ENCODE data around the gene SEPTIN5.

Gene SEPTIN5

DNA sequence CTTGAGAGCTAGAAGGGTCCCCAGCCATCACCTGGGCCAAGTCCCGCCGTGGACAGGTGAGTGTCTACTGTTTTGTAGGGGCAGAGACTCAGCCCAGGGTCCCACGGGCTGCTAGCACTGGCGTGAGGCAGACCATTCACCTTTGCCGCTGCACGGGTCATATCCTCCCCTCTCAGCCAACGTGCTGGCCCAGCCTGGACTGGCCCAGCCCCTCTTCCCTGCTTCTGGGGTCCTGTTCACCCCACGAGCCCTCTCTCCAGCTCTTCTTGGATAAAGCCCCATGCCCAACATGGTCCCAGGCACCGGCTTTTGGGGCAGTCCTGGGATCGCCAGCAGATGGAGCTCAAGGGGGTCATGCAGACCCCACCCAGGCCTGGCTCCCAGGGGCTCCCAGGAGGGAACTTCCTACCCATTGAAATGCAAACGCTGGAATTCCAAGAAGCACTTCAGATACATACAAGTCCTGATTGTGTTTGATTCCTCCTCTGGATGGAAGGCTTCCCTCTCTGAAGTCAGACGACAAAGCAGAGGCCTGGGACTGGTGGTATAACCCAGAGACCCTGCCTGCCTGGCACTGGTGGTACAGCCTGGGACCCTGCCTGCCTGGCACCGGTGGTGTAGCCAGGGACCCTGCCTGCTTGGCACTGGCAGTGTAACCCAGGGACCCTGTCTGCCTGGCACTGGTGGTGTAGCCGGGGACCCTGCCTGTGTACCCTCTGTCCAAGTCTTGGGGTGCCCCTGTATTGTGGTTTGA lies 8.9 kb upstream of the SEPTIN5 start:
- DNase-seq (ENCODE audit: low spot score): no peak

DNA sequence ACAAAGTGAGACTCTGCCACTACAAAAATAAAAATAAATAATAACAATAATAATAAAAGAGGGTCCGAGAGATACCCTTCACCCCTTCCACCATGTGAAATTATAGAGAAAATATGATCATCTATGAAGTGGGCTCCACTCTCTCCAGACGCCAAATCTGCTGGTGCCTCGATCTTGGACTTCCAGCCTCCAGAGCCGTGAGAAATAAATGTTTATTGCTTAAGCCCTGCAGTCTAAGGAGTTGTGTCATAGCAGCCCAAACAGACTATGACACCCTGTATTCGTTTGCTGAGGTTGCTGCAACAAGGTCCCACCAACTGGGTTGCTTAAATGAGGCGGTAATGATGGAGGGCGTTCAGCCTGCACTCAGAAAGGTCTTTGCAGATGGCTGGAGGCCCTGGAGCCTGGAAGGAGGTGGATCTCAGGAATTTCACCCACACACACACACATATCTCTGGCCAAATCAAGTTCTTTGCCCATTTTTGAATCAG lies 7.6 kb upstream of the SEPTIN5 start:
- no peak for DNase-seq (ENCODE audit: low spot score)

DNA sequence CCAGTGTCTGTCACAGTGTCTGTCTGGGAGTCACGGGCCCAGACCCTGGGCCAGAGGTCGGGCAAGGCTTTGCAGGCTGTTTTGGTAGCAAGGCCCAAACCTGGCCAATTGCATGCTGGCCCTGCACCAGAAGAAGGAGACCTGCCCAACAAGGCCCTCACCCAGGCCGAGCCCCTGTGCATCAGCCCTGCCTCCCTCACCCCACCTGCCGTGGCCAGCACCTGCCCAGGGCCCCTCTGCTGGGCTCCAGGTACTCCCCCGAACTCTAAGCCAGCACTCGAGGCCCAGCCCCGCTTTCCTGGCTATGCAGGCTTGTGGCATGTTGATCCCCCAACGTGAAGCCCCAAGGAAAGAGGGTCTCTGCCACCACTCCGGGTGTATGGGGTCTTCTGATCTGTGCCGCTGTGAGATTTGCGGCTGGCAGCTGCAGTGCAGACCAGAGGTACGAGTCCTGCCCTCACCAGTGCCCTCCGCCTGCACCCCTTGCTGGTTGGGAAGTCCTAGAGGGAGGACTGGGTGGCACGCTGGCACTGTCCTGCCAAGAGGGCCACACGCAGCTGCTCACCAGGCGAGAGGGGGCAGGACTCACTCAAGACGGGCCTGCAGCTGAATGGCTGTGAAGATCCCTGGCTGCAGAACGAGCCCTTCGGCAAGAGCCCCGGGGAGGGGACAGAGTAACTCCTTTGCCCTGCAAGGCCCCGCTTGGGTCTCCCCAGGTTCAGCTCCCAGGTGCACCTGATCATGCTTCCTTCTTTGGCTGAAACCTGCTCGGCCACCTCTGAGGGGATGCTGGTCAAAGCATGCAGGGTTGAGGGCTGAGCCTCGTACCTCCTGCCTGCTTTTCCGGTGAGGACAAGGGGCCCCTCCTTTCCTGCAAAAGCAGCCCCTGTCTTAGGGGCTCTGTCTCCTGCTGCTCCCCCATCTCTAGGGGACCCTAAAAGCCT lies 6.7 kb upstream of the SEPTIN5 start:
- DNase-seq (ENCODE audit: low spot score): no peak

DNA sequence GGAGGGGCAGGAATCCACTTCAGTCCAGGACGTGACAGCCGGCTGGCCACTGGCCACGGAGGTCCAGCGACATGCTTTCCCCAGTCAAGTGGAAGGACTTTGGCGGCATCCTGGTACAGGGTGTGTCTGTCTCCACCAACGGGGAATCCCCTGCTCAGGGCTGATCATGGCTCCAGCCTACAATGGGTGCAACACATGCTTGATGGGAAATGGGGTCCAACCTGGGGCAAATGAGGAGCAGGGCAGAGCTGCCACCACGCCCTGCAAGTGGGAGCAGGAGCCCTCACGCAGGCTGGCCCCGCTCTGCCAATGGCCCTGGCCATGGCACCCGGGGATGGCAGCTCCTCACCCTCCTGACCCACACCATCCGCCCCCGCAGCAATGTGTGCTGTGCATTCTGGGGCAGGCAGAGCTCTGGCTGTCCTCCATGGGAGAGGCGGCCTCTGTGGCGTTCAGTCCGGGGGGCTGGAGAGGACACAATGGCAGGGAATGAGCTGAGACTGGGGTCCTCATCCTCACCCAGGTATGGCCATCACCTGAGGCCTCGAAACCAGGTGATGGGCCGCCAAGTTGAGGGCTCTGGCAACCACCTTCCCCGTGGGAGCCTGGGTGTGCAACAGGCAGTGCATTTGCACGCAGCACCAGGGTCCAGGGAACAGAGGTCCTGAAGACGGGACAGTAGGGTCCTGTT lies 5.8 kb upstream of the SEPTIN5 start:
- DNase-seq (ENCODE audit: low spot score): no peak

DNA sequence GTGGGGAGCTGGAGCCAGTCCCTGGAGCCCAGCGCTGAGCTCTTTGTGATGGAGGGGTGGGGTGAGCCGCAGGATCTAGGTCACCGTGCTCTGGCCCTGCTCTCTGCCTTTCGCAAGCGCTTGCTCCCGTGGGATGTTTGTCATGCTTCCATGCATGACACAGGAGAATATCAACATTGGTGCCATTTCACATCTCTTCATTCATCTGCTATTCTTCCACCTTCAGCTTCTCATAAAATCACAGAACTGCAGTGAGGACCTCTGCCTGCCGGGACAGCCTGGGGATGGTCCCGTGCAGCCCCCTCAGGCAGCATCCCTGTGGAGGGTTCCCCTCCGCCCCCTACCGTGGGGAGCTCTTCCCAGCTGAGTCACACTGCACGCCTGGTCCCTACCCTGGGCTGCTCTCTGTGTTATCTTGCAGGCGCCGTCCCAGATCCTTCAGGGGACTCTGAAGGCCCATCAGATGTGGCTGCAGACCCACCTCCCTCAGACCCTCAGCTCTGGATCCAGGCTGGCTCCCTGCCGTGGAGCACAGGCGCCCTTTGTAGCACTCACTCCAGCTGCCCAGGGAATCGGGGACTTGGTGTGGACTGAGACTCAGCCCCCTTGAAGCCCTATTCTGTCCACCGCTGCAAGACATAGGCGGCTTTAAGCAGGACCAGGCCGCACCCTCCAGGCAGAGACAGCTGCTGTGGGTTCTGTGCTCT lies 5.1 kb upstream of the SEPTIN5 start:
- no peak for DNase-seq (ENCODE audit: low spot score)

DNA sequence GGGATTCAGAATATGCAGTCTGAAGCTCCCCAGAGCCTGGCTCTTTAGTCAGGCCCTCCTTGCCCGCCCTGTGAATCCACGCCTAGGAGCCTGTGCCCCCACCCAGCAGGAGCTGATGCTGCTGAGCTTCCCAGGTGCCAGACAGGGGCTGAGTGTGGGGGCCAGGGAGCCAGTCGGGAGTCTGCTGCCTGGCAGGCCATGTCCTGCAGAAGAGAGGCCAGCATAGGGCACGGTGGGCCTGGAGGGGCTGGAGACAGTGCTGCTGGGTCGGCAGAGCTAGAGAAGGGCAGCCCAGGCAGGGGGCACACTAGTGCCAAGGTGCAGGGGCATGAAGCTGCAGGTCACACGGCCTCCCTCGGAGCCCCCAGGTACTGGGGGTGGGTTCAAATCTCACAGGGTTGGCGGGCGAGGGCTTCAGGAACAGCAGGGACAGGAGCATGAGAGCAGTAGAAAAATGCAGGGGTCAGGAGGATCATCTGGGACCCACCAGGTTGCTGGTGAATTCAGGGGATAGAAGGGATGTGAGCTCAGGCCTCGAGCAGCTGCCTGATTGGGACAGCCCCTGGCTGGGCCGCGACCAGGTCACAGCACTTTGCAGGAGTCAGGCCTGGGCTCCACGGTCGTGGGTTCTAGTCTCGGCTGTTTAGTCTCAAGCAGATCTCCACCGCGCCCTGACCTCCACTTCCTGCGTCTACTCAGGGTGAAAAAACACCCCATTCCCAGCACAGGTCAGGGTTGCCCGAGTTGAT lies 4.1 kb upstream of the SEPTIN5 start:
- DNase-seq (ENCODE audit: low spot score): no peak

DNA sequence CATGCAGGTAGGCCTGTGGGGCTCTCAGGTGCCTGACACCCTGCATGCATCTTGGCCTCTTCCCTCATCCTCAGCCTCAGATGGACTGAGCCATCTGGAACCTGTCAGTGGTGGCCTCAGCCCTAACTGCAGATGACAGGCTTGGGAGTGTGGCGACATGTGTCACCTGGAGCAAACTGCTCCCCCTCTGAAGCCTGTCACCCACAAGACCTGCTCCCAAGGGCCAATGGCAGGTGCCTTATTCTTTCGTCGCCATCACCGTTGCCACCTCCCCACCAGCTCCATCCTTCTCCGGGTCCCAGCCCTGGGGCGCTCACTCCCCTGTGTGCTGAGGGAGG lies 3.6 kb upstream of the SEPTIN5 start:
- no peak for DNase-seq (ENCODE audit: low spot score)

DNA sequence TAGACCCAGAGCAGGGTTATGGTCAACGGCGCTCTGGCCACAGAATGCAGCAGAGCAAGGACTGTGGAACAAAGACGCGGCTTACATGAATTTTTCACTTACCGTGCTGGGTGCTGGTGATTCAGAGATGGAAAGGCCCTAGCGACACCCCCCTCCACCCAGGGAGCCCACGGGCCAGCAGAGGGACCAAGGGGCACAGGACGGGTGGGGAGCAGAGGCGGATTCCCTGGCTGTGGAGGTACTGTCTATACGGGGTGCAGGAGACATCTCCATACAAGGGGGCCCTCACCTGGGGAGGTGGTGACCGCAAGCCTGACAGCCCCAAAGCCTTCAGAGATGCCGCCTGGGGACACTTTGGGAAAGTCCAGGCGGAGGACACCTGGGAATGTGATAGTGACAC lies 1.1 kb upstream of the SEPTIN5 start:
- no peak for DNase-seq (ENCODE audit: low spot score)

DNA sequence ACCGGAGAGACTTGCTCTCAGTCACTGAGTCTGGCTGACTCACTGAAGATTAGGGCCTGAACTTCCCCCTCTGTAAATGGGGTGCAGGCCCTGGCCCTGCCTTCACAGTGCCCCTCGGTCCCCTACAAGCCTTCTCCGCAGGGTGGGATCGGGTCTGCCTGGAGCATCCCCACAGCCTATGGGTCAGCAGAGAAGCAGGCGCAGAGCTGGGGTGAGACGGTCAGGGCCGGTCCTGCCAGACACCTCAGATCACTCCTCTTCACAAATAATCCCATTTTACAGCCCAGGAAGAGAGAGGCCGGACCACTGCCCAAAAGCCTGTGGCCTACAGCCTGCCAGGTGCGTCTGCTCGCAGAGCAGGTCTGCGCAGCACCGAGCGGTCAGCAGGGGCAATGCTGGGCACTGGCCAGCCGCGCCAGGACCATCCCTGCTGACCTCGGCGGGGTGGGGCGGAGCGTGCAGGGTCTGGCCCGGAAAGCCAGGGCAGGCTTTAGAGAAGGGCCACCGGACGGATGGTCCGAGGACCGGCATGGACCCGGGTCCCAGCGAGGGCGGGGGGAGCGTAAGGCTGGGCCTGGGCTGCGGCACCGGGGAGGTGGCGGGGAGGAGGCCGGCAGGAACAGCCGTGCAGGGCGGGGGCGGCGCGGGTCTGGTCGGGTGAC lies 522 bp upstream of the SEPTIN5 start:
- DNase-seq (ENCODE audit: low spot score): no peak

DNA sequence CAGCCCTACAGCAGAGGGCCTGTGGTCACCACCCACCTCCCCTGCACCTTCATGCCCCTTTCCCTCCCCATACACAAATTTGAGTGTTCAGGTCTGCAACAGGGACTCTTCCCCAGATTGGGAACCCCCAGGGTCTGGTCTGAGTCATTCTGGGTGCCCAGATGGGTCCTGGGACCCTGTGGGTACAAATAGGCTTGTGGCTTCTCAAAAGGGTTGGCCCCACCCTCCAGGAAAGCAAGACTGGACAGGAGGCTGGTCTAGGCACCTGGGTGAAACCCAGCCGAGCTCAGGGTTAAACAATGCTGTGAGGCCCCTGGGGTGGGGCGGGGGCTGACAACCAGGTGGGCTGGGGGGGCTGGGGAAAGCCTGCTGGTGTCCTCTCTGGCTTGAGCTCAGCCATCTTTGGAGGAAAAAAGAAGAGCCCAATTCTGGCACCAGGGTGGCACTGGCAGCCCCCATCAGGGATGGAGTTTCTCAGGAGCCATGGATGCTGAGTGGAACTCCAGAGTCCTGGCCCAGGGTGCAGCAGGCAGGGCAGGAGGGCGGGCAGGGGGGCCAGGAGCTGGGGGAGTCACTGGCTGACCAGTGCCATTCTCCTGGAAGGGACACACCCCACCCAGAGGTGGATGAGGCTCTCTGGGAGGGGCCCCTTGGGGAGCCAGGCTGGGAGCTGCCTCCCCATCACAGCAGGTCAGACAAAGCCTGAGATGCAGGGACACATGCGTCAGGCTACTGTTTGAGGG lies 1.1 kb downstream of the SEPTIN5 start:
- no peak for DNase-seq (ENCODE audit: low spot score)

DNA sequence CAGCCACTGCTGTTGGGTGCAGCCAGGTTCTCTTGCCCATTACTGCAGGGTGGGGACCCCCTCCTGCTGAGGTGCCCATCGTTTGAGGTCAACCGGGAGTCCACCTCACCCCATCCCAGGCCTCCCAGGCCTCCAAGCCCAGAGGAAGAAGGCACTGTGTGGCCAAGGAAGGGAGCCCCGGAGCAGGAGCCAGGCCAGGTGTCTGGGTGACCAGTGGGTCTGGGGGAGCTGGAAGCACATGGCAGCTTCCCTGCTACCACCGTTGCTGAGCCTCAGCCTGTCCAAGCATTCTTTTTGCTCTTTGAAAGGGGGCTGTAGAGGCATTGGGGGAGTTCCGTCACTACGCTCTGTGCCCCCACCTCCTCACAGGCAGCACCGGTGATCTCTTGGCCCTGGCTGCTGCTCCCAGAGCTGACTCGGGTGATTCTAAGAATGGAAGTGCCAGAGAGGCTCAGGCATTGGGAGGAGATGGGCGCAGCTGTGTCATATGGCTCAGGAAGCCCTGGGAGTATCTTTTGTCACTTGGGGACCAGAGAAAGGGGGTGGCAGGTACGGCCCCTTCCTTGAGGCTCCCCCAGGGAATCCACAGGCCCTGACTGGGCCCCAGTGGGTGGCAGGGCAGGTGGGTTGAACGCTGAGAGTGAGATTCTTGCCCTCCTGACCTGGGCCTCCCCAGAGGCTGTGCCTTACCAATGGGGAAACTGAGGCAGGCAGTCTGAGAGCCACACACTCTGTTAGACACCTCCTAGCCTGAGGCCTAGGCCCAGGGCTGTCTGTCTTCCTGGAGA lies 1.9 kb downstream of the SEPTIN5 start:
- DNase-seq (ENCODE audit: low spot score): no peak

DNA sequence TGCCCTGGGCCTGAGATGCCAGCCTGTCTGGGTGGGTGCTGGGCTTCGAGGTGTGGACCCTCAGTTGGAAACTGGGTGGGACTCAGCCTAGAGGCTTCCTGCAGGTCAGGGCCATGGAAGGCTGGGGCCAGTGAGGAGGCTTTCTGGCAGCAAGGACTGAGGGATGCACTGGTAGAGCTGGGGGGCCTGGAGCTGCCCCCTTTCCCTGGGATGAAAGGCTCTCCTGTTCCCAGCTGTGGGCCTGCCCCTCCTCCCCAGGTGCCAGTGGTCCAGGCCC lies 2.5 kb downstream of the SEPTIN5 start:
- DNase-seq (ENCODE audit: low spot score): no peak

DNA sequence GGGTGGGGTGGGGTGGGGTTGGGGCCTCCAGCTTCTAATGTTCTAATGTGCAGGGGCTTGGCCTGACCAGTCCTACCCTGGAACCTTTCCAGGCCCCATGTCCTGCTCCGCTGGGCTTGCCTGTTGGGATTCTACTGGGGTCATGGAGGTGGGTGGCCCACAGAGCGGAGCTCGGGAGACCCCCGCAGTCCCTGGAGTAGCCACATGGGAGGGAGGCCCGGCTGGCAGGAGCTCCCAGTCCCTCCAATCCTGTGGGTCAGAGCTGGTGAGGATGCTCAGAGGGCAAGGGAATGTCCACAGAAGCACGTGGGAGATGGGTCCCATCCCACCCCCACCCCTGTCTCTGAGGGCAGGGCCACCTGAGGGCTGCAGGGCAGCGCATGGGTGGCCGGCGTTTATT lies 2.9 kb downstream of the SEPTIN5 start:
- DNase-seq (ENCODE audit: low spot score): no peak

DNA sequence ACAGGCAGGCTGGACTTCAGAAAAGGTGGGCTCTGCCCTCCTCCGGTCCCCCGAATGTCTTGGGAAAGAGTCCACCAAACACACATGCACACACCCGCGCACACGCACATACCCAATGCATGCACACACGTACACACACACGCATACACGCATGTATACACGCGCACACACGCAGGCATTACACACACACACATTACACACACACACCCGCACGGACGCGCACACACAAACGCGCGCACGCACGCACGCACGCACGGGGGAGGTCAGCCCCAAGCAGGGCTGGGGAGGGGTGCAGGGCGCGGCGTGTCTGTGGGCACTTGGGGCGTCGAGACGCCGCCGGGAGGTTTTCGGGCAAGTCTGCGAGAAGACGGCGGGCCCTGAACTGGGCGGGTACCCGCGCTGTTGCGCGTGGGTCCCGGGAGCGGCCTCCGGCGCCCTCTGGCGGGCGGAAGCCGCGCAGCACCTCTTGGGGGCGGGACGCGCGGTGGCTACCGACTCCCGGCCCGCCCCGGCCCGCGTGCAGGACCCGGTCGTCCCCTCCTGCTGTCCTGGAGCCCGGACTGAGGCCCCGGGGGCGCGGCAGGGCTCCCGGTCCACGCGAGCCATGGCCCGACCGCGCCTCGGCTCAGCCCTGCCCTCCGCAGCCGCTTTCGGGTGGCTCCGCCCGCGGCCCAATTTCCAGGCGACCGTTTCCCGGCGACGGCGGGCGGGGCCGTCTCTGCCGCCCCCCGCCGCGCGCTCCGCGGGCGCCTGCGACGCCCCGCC lies 3.6 kb downstream of the SEPTIN5 start:
- peak; percentile 74 for DNase-seq (ENCODE audit: low spot score)

DNA sequence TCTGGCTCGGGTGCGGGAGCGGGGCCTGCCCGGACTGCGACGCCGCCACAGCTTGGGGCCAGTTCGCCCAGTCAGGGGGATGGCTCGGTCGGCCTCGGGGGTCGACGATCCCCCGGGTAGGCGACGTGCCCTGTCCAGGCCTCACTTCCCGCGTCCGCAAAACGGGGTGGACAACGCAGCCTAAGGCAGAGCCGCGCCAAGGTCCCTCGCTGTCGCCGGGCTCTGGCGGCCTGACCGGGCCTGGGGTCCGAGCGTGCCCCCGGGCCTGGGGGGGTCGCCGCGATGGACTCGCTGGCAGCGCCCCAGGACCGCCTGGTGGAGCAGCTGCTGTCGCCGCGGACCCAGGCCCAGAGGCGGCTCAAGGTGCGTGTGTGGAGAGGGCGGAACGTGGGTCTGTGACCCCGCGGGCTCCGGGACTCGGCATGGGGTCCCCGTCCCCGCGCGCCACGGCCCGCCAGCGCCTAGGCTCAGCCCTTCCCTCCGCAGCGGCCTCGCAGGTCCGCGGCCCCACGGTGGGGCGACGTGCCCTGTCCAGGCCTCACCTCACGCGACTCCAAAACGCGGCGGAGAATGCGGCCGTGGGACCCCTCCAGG lies 4.2 kb downstream of the SEPTIN5 start:
- DNase-seq (ENCODE audit: low spot score): no peak

DNA sequence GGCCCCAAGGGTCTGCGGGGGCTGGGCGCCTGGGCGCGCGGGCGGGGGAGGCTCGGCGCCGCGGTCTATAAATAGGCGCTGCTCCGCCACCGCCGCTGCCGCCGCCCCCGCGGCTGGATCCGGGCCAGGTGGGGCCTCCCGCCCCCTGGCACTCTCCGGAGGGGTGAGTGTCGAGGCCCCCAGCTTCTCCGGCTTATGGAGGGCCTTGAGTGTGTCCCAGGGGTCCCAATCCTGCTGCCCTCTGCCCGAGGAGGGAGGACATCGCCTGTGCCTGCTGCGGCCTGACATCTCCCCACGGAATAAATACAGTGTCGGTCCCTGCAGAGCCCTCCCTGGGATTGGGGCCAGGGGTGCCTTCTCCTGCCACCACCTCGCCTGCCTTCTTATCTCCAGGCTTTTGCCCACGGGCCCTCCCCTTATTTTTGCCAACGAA lies 4.8 kb downstream of the SEPTIN5 start:
- no peak for DNase-seq (ENCODE audit: low spot score)

DNA sequence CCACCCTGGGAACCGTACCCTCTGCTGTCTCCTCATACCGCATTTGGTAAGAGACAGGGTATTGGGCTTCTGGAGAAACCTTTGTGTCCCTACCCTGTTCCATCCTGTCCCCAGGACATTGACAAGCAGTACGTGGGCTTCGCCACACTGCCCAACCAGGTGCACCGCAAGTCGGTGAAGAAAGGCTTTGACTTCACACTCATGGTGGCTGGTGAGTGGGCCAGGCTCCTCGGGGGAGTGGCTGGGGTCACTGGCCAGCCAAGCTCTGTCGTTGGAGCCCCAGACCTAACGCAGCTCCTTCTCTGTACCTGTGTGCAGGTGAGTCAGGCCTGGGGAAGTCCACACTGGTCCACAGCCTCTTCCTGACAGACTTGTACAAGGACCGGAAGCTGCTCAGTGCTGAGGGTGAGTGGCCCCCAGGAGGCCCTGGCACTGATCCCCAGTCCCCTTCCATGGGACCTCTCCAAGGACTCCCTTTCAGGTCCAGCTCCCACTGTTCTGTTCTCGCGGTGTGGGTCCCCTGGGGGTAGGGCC lies 5.3 kb downstream of the SEPTIN5 start:
- DNase-seq (ENCODE audit: low spot score): no peak
